K562 (cell line): ENCODE measurements around the gene KLK2. TPM values are rescaled to one million over a fixed set of nuclear protein-coding genes. Genes with fewer than 3 reads are reported as not detected.

ENCODE experiments used
- ATAC-seq: fragments of 200-7000 bp; cut with Tn5 transposase; 3 replicates; pipeline ENCODE4 v1.9.1; 2020; ENCODE audit warnings: moderate library complexity
- BruUV-seq: library from RNA; stranded (reverse); fragments of 400-500 nt; replicated peaks from 2 replicates; lab custom pipeline; 2021; lab: Mats Ljungman, UMichigan
- CTCF ChIA-PET: fragments of 300-600 bp; formaldehyde crosslinking; extraction: SDS; loops from one replicate; lab custom pipeline; 2021; ENCODE audit warnings: low intra/inter-chr PET ratio; lab: Yijun Ruan, JAX
- POLR2A ChIA-PET: fragments of 300-600, 350-650 bp; sonication (Branson Sonifier 250); formaldehyde crosslinking; extraction: SDS; loops from one replicate; lab custom pipeline; 2021; ENCODE audit warnings: antibody characterized with exemption, inconsistent platforms; lab: Yijun Ruan, JAX
- DNase-seq, 4 experiments: peaks; one replicate each; pipeline versions ENCODE4 v3.0.0 to v3.0.0-alpha.2; 2011 to 2018; ENCODE audit warnings: low spot score in 3 of 4, mixed read lengths in 3 of 4; ENCODE audit errors: extremely low read depth in 1 of 4
- FAIRE-seq: peaks from 2 replicates; lab custom pipeline; 2011; peaks lifted over from hg19 to GRCh38; lab: Jason Lieb, UNC
- H2AFZ ChIP-seq: 2 replicates; pipeline ENCODE4 v1.6.0; 2011; ENCODE audit warnings: low read depth, low read length, control low read depth, inconsistent platforms
- H3K27ac ChIP-seq: fragments of 200-600 bp; 3 replicates; pipeline ENCODE4 v1.8.0; 2011; ENCODE audit warnings: low read depth, mild to moderate bottlenecking, control low read depth, inconsistent platforms, low read length, moderate library complexity, mixed read lengths; ENCODE audit errors: extremely low read depth
- H3K27me3 ChIP-seq, 2 experiments: fragments of 300-600 bp in 1 of 2; 2 replicates in 1 of 2; 3 replicates in 1 of 2; pipeline versions ENCODE4 v1.6.0 to v1.8.0; 2011; ENCODE audit warnings: inconsistent platforms in 2 of 2, low read length in 2 of 2, mild to moderate bottlenecking in 1 of 2, mixed read lengths in 1 of 2, moderate library complexity in 1 of 2; ENCODE audit not compliant: control insufficient read depth in 2 of 2, insufficient read depth in 2 of 2
- H3K36me3 ChIP-seq: fragments of 300-600 bp; 3 replicates; pipeline ENCODE4 v1.8.0; 2011; ENCODE audit warnings: mild to moderate bottlenecking, low read length, inconsistent platforms; ENCODE audit not compliant: control insufficient read depth, insufficient read depth
- H3K4me1 ChIP-seq, 2 experiments: fragments of 200-600 bp in 1 of 2; replicated peaks in 1 of 2; 2 replicates in 1 of 2; 3 replicates in 1 of 2; pipeline versions ENCODE4 v1.5.1 to v1.8.0; 2011; ENCODE audit warnings: inconsistent platforms in 2 of 2, low read length in 2 of 2, mild to moderate bottlenecking in 1 of 2, mixed read lengths in 1 of 2, moderate library complexity in 1 of 2; ENCODE audit not compliant: control insufficient read depth in 2 of 2, insufficient read depth in 2 of 2
- H3K4me2 ChIP-seq: 2 replicates; pipeline ENCODE4 v1.6.1; 2011; ENCODE audit warnings: low read length, control low read depth, inconsistent platforms, mixed read lengths; ENCODE audit not compliant: insufficient read depth
- H3K4me3 ChIP-seq: fragments of 200-600 bp; sonication (generic), shearing (Covaris generic); 2 replicates; pipeline ENCODE4 v1.5.1; 2016; ENCODE audit warnings: control low read depth, inconsistent platforms
- H3K79me2 ChIP-seq: fragments of 200-600 bp; 3 replicates; pipeline ENCODE4 v1.8.0; 2011; ENCODE audit warnings: low read length, inconsistent platforms; ENCODE audit not compliant: control insufficient read depth, insufficient read depth
- H3K9ac ChIP-seq, 2 experiments: 2 replicates each; pipeline versions ENCODE4 v1.6.0 to v1.6.1; 2011; ENCODE audit warnings: low read depth in 2 of 2, low read length in 2 of 2, control low read depth in 1 of 2, inconsistent platforms in 1 of 2, mild to moderate bottlenecking in 1 of 2, mixed read lengths in 1 of 2; ENCODE audit not compliant: insufficient read depth in 1 of 2
- H3K9me1 ChIP-seq: one replicate; pipeline ENCODE4 v1.6.0; 2011; ENCODE audit warnings: inconsistent platforms, mild to moderate bottlenecking, low read length, moderate library complexity; ENCODE audit not compliant: control insufficient read depth, insufficient read depth
- H3K9me3 ChIP-seq: replicated peaks from 2 replicates; pipeline ENCODE4 v1.5.1; 2011; ENCODE audit warnings: low read depth, low read length, inconsistent platforms; ENCODE audit not compliant: control insufficient read depth, insufficient read depth
- H4K20me1 ChIP-seq: replicated peaks from 2 replicates; pipeline ENCODE4 v1.6.1; 2011; ENCODE audit warnings: low read length, inconsistent platforms, mixed read lengths; ENCODE audit not compliant: control insufficient read depth, insufficient read depth
- BCL6 ChIP-seq: fragments of 250-450 bp; sonication (Bioruptor Pico); IDR thresholded peaks from 2 replicates; pipeline ENCODE4 v1.4.0; 2020
- CEBPG ChIP-seq, 3 experiments: fragments of 200-800 bp in 1 of 3; sonication (Bioruptor generic) in 1 of 3; sonication (generic) in 1 of 3; formaldehyde crosslinking in 1 of 3; IDR thresholded peaks in 2 of 3; conservative IDR thresholded peaks in 1 of 3; 2 replicates each; pipeline versions ENCODE4 v1.6.1 to v1.8.0; 2016 to 2022; ENCODE audit warnings: missing compliant biosample characterization in 2 of 3, missing genetic modification characterization in 2 of 3, mild to moderate bottlenecking in 1 of 3, missing genetic modification reagents in 1 of 3
- FOSL1 ChIP-seq: fragments of 200-800 bp; sonication (Bioruptor generic); conservative IDR thresholded peaks from 2 replicates; pipeline ENCODE4 v1.6.1; 2016; ENCODE audit warnings: missing genetic modification characterization, missing compliant biosample characterization
- HDAC1 ChIP-seq, 2 experiments: fragments of 450-650 bp; IDR thresholded peaks; 2 replicates each; pipeline ENCODE4 v1.6.1; 2016 to 2017; ENCODE audit warnings: inconsistent platforms in 1 of 2, mild to moderate bottlenecking in 1 of 2, moderate library complexity in 1 of 2
- MCM2 ChIP-seq: fragments of 450-650 bp; IDR thresholded peaks from 2 replicates; pipeline ENCODE4 v1.6.1; 2017; ENCODE audit warnings: low read depth, mild to moderate bottlenecking
- THRAP3 ChIP-seq: fragments of 450-650 bp; IDR thresholded peaks from 2 replicates; pipeline ENCODE4 v1.6.1; 2016; ENCODE audit warnings: mild to moderate bottlenecking, inconsistent platforms, borderline replicate concordance
- WGBS: fragments of 100-300 bp; shearing (Covaris generic); methylation state at CpG from one replicate; pipeline ENCODE4 v1.1.6; 2016; ENCODE audit warnings: low coverage, mixed read lengths; ENCODE audit not compliant: insufficient coverage; ENCODE audit errors: missing lambda C conversion rate; 5-methylcytosine and 5-hydroxymethylcytosine counted together
- in situ Hi-C: fragments of 300-500 bp; cut with MboI; formaldehyde crosslinking; loops from 4 replicates; pipeline ENCODE4 v1.15.0; 2018; ENCODE audit warnings: inconsistent platforms, mixed read lengths
- intact Hi-C: fragments of 100-400 bp; cut with micrococcal nuclease; formaldehyde crosslinking; loops from 2 replicates; pipeline ENCODE4 v1.14.2; 2022
- polyA plus RNA-seq, 8 experiments: library from polyadenylated mRNA; depleted of rRNA in 4 of 8; stranded (reverse) in 5 of 8; unstranded in 3 of 8; fragments of >200 nt; fragmentation: Nextera tagmentation in 2 of 8; fragmentation: Illumina TruSeq in 1 of 8; extraction: Ambion mirVana in 2 of 8; extraction: Trizol in 1 of 8; gene quantifications; 2 replicates each; pipeline versions ENCODE4 v1.2.1 to v1.2.3, GENCODE V29; 2011 to 2014; ENCODE audit warnings: inconsistent platforms in 1 of 8, missing spikeins in 1 of 8
- total RNA-seq, 7 experiments: library from RNA; depleted of rRNA in 6 of 7; stranded (reverse); fragments of >200 nt in 6 of 7; fragmentation: Illumina TruSeq in 2 of 7; extraction: Trizol in 2 of 7; gene quantifications; 2 replicates each; pipeline versions ENCODE4 v1.2.1 to v1.2.3, GENCODE V29; 2011 to 2021; ENCODE audit warnings: low replicate concordance in 1 of 7
- TF ChIP-seq, protein P1 (sequence below): fragments of 250-450 bp; sonication (Bioruptor Pico); IDR thresholded peaks from 2 replicates; pipeline ENCODE4 v1.4.0; 2020; ENCODE audit warnings: borderline replicate concordance
- TF ChIP-seq, protein P2 (sequence below), 2 experiments: fragments of 200-800 bp in 1 of 2; sonication (Bioruptor generic) in 1 of 2; sonication (generic) in 1 of 2; formaldehyde crosslinking in 1 of 2; IDR thresholded peaks in 1 of 2; conservative IDR thresholded peaks in 1 of 2; 2 replicates each; pipeline versions ENCODE4 v1.5.0 to v1.6.1; 2016 to 2020; ENCODE audit warnings: missing compliant biosample characterization in 1 of 2, missing genetic modification characterization in 1 of 2, missing genetic modification reagents in 1 of 2

Gene KLK2
- total and polyA plus RNA-seq, 9 of the 15 experiments (the other 6 are each of a cell fraction or from before 2014, with no cell fraction given): 0.11 to 0.47 (median 0.23) TPM; not detected in 1

DNA sequence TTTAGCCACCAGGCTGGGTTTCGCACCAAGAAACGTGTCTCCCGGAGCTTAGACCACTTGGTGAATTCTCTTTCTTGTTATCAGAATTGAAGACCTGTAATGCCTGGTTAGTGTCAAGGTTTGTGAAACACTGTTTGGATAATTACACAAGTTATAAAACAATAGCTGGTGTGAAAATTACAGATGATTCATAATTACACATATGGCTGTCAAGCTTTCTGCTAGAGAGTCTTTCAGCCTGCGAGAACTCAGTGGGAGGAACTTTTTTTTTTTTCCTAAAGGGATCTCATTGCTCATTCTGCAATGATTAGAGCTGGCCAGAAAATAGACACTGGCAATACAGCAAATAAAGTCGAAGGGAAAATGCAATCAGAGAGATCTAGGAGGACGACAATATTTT is 51.3 kb downstream of the KLK2 start:
- no TSS peak for BruUV-seq
- Histone ChIP-seq H3K4me3 (no peak overlapping the region), H3K9me3 (no peaks in the 10 kb centered on the region), H3K27me3 (peaks cover 6 to 29% of the 10 kb centered on the region in 2 experiments; a peak in 3 of 5 replicates), H3K4me2 (no peak overlapping the region), H3K9ac (no peak overlapping the region), H3K4me1 (no peaks in the 10 kb centered on the region), H4K20me1 (0 out of 2 replicates have a peak, but pooled peaks cover 6% of the 10 kb centered on the region), H3K27ac (no peak overlapping the region), H3K79me2 (no peaks in the 10 kb centered on the region), H2AFZ (no peak overlapping the region), H3K36me3 (no peaks in the 10 kb centered on the region), H3K9me1 (no peaks in the 10 kb centered on the region)
- ATAC-seq: no peak
- no peak for DNase-seq
- POLR2A ChIA-PET: interaction anchor here (0.7 to 0.9 kb wide), 2 partner anchors 77 to 128 kb away, joined by 3 read pairs; no protein-coding TSS in a partner anchor
- TF ChIP-seq BCL6: no peak
- no peak for TF ChIP-seq THRAP3
- no peak for TF ChIP-seq HDAC1 (IDR thresholded peaks at IDR 0.05)
- no peak for TF ChIP-seq MCM2
- WGBS: 5% methylated on average over 6 of the region's 6 CpGs
- CTCF ChIA-PET: interaction anchor here (0.7 kb wide), 1 partner anchor 170 kb away, joined by 5 read pairs; no protein-coding TSS in a partner anchor
- in situ Hi-C loops (no loop called here), intact Hi-C loops (loop anchor here (5.0 kb wide), 2 partner anchors 52 to 387 kb away; partner anchors contain the start of gene KLK2)
- no peak for FAIRE-seq

DNA sequence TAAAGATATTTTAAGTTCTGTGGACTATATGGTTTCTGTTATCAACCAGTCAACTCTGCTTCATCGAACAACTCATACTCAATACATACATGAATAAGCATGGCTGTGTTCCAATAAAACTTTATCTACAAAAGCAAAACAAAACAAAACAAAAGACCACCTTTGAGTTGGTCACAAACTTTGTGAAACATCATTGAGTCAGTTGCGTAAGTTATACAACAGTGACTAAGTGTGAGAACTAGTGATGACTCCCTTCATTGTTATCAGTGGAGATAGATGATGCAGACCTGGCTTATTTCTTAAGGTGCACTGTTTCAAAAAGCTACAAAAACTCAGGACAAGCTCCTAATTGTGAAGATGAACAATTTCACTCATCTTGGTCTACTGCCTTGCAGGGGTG is 52.5 kb downstream of the KLK2 start:
- Histone ChIP-seq H3K27me3 (peaks cover 5 to 20% of the 10 kb centered on the region in 2 experiments; a peak in 3 of 5 replicates), H3K9ac (no peak overlapping the region), H3K79me2 (no peaks in the 10 kb centered on the region), H3K9me1 (no peaks in the 10 kb centered on the region), H3K4me1 (no peaks in the 10 kb centered on the region), H3K4me2 (no peak overlapping the region), H3K27ac (no peak overlapping the region), H2AFZ (no peak overlapping the region), H3K36me3 (no peaks in the 10 kb centered on the region), H3K4me3 (no peak overlapping the region), H4K20me1 (peaks cover 12% of the 10 kb centered on the region; the same call in 1 of the 2 replicates), H3K9me3 (no peaks in the 10 kb centered on the region)
- ATAC-seq: no peak
- ChIA-PET POLR2A (interaction anchor here (1.0 kb wide), 1 partner anchor 250 kb away, joined by 3 read pairs; no protein-coding TSS in a partner anchor), CTCF (no interaction called here)
- in situ Hi-C loops (loop anchor here (5.0 kb wide), 1 partner anchor 167 kb away; no protein-coding TSS in a partner anchor), intact Hi-C loops (no loop called here)
- no TSS peak for BruUV-seq
- FAIRE-seq: no peak
- 5% methylated on average over 2 of the region's 2 CpGs for WGBS
- peak in 1 of 4 experiments; percentile 5 for DNase-seq
- no peak for TF ChIP-seq CEBPG (CRISPR knock-in tag; IDR thresholded peaks at IDR 0.05)
- TF ChIP-seq CEBPG (tag; conservative IDR thresholded peaks at IDR 0.05 in 1 of 2, IDR thresholded peaks at IDR 0.05 in 1 of 2): peak in 1 of 2 experiments; percentile 62; a peak in 2 of 4 replicates
- TF ChIP-seq, protein P1, sequence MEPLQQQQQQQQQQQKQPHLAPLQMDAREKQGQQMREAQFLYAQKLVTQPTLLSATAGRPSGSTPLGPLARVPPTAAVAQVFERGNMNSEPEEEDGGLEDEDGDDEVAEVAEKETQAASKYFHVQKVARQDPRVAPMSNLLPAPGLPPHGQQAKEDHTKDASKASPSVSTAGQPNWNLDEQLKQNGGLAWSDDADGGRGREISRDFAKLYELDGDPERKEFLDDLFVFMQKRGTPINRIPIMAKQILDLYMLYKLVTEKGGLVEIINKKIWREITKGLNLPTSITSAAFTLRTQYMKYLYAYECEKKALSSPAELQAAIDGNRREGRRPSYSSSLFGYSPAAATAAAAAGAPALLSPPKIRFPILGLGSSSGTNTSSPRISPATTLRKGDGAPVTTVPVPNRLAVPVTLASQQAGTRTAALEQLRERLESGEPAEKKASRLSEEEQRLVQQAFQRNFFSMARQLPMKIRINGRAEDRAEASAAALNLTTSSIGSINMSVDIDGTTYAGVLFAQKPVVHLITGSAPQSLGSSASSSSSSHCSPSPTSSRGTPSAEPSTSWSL (CRISPR knock-in tag): no peak
- TF ChIP-seq, protein P2, sequence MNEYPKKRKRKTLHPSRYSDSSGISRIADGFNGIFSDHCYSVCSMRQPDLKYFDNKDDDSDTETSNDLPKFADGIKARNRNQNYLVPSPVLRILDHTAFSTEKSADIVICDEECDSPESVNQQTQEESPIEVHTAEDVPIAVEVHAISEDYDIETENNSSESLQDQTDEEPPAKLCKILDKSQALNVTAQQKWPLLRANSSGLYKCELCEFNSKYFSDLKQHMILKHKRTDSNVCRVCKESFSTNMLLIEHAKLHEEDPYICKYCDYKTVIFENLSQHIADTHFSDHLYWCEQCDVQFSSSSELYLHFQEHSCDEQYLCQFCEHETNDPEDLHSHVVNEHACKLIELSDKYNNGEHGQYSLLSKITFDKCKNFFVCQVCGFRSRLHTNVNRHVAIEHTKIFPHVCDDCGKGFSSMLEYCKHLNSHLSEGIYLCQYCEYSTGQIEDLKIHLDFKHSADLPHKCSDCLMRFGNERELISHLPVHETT (CRISPR knock-in tag; conservative IDR thresholded peaks at IDR 0.05 in 1 of 2, IDR thresholded peaks at IDR 0.05 in 1 of 2): no peak
- 0 out of 2 replicates have a peak, but pooled peaks have one; percentile 29 for TF ChIP-seq FOSL1 (tag)
